Gastroesophageal sphincter (tissue), 3 donors: ENCODE measurements around the gene PLK3.

Source experiments
- POLR2A ChIP-seq, 2 donors: fragments of 450-650 bp; IDR thresholded peaks; one replicate each; pipeline ENCODE4 v1.6.1; 2017; ENCODE audit warnings: antibody characterized with exemption in 2 of 2, mild to moderate bottlenecking in 2 of 2, moderate library complexity in 1 of 2
- TF ChIP-seq, protein P1 (sequence below), 4 experiments: fragments of 200-600 bp in 2 of 4; fragments of 450-650 bp in 2 of 4; sonication (generic) in 1 of 4; IDR thresholded peaks; one replicate each; pipeline ENCODE4 v1.5.1; 2017 to 2019; ENCODE audit warnings: antibody characterized with exemption in 4 of 4, mild to moderate bottlenecking in 2 of 4, moderate library complexity in 2 of 4

DNA sequence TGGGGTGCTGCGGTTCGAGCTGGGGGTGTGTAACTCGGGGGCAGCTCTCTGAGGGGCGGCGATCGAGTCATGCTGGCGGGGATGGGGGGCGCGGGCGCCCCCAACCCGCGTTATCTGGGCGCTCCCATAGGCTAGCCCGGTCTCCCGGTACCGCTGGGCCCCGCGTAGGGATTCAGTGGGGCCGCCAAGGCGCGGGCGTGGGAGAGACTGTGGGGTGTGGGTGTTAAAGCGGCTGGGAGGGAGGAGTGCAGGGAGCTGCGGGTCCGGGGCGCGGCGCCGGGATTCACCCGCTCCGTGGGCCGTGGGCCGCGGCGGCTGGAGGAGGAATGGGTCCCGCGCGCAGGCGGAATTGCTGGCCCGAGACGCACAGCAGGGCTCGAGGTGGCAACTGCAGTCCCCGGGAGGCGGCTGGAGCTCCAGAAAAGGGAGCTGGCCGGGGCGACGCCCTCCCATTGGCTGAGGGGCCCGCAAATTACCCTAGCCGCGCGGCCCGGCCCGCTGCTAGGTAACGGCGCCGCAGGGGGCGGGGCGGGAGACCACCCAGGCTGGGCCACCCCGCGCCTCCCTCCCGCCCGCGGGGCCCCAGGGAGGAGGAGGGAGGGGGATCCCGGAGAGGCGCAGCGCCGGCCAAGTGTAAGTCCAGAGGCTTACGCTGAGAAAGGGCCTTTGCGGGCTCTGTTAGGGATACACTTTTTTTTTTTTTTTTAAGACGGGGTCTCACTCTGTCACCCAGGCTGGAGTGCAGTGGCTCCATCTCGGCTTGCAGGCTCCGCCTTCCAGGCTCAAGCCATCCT is 42.9 kb downstream of the PLK3 start, which contains the start of gene PTCH2:
- TF ChIP-seq, protein P1, sequence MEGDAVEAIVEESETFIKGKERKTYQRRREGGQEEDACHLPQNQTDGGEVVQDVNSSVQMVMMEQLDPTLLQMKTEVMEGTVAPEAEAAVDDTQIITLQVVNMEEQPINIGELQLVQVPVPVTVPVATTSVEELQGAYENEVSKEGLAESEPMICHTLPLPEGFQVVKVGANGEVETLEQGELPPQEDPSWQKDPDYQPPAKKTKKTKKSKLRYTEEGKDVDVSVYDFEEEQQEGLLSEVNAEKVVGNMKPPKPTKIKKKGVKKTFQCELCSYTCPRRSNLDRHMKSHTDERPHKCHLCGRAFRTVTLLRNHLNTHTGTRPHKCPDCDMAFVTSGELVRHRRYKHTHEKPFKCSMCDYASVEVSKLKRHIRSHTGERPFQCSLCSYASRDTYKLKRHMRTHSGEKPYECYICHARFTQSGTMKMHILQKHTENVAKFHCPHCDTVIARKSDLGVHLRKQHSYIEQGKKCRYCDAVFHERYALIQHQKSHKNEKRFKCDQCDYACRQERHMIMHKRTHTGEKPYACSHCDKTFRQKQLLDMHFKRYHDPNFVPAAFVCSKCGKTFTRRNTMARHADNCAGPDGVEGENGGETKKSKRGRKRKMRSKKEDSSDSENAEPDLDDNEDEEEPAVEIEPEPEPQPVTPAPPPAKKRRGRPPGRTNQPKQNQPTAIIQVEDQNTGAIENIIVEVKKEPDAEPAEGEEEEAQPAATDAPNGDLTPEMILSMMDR (IDR thresholded peaks at IDR 0.05): no peak
- TF ChIP-seq POLR2A (IDR thresholded peaks at IDR 0.05): peak in 1 of 2 donors; percentile 22
